ENCODE data around the gene RPL7A. TPM values are rescaled to one million over a fixed set of nuclear protein-coding genes. Genes with fewer than 3 reads are reported as not detected.

RPL7A gene
- total and polyA plus RNA-seq, 2 of the 13 experiments (the other 11 are each of a cell fraction or from before 2014, with no cell fraction given) = 2,401 to 2,938 TPM

DNA sequence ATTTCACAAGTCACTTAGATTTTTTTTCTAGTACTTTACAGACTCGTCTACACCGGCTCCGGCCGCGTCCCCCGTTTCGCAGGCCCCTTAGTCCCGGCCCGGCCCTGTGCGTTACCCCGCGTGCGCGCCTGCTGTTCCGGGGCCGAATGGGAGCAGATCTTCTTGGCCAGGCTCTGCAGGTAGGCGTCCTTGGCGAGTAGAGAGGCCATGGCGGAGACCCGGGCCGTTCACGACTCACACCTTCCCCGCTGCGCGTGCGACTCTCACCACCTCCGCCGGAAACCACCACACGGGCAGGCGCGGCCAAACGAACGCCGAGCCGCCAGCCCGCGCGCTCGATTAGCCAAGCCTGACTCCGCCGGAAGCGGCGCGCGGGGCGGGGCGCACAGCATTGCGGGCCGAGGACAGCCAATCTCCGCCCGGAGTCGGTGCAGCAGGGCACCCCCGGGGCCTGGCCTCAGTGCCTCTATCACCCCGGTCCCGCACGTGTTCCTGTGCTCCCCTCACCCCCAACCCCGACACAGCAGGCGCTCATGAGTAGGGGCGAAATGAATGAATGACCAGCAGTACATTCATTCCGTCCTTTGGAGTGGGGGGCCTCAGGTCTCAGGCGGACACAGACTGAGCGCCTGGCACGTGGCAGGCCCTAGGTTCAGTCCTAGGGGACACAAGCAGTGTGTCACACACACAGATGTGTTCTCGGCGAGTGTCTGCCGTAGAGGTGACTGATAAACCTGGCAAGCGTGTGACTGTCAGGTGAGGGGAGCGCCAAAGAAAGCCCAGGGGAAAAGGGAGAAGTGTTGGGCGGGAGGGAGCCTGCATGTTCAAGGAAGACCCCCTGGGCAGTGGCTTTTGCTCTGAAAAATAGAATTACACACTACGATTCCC, 11.8 kb upstream of the RPL7A start, which contains the start of gene SURF6 (continued):
- TF ChIP-seq FIP1L1 (IDR thresholded peaks at IDR 0.05; ENCODE audit: borderline replicate concordance, insufficient read depth, low read depth, low read length) (no peak; the same call in 1 of the 2 replicates), ZNF143 (CRISPR knock-in tag; IDR thresholded peaks at IDR 0.05) (peak; percentile 79), PITX1 (CRISPR knock-in tag; IDR thresholded peaks at IDR 0.05) (peak; percentile 30; the same call in 1 of the 2 replicates), HIC2 (CRISPR knock-in tag; IDR thresholded peaks at IDR 0.05; ENCODE audit: low read depth) (peak; percentile 82; the same call in 1 of the 2 replicates), TSC22D2 (CRISPR knock-in tag; IDR thresholded peaks at IDR 0.05; ENCODE audit: borderline replicate concordance) (peak; percentile 86; the same call in 1 of the 2 replicates), ZNF136 (CRISPR knock-in tag; IDR thresholded peaks at IDR 0.05; ENCODE audit: low read depth) (no peak; the same call in 1 of the 2 replicates), HNRNPUL1 (IDR thresholded peaks at IDR 0.05; ENCODE audit: low read depth, low read length) (peak; percentile 74; the same call in 1 of the 2 replicates), NFYC (CRISPR knock-in tag; IDR thresholded peaks at IDR 0.05) (peak; percentile 73), NCOA1 (CRISPR knock-in tag; IDR thresholded peaks at IDR 0.05) (no peak; the same call in 1 of the 2 replicates), TBP (CRISPR knock-in tag; IDR thresholded peaks at IDR 0.05) (no peak), ZNF572 (CRISPR knock-in tag; IDR thresholded peaks at IDR 0.05) (peak; percentile 94), ZNF430 (CRISPR knock-in tag; IDR thresholded peaks at IDR 0.05) (peak; percentile 96), ZSCAN31 (CRISPR knock-in tag; IDR thresholded peaks at IDR 0.05; ENCODE audit: low read depth) (0 out of 2 replicates have a peak, but pooled peaks have one; percentile 74), ATM (IDR thresholded peaks at IDR 0.05; ENCODE audit: borderline replicate concordance) (no peak), MXI1 (IDR thresholded peaks at IDR 0.05; ENCODE audit: borderline replicate concordance, low read depth, low read length) (peak; percentile 97), ZNF576 (CRISPR knock-in tag; IDR thresholded peaks at IDR 0.05) (0 out of 2 replicates have a peak, but pooled peaks have one; percentile 31), ATF7-NPFF (CRISPR knock-in tag; IDR thresholded peaks at IDR 0.05; ENCODE audit: low read depth) (peak; percentile 97)
- TF ChIP-seq, protein P1, sequence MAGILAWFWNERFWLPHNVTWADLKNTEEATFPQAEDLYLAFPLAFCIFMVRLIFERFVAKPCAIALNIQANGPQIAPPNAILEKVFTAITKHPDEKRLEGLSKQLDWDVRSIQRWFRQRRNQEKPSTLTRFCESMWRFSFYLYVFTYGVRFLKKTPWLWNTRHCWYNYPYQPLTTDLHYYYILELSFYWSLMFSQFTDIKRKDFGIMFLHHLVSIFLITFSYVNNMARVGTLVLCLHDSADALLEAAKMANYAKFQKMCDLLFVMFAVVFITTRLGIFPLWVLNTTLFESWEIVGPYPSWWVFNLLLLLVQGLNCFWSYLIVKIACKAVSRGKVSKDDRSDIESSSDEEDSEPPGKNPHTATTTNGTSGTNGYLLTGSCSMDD (CRISPR knock-in tag; IDR thresholded peaks at IDR 0.05) = no peak
- TF ChIP-seq, protein P2, sequence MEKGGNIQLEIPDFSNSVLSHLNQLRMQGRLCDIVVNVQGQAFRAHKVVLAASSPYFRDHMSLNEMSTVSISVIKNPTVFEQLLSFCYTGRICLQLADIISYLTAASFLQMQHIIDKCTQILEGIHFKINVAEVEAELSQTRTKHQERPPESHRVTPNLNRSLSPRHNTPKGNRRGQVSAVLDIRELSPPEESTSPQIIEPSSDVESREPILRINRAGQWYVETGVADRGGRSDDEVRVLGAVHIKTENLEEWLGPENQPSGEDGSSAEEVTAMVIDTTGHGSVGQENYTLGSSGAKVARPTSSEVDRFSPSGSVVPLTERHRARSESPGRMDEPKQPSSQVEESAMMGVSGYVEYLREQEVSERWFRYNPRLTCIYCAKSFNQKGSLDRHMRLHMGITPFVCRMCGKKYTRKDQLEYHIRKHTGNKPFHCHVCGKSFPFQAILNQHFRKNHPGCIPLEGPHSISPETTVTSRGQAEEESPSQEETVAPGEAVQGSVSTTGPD (CRISPR knock-in tag; IDR thresholded peaks at IDR 0.05) = no peak
- TF ChIP-seq, protein P3, sequence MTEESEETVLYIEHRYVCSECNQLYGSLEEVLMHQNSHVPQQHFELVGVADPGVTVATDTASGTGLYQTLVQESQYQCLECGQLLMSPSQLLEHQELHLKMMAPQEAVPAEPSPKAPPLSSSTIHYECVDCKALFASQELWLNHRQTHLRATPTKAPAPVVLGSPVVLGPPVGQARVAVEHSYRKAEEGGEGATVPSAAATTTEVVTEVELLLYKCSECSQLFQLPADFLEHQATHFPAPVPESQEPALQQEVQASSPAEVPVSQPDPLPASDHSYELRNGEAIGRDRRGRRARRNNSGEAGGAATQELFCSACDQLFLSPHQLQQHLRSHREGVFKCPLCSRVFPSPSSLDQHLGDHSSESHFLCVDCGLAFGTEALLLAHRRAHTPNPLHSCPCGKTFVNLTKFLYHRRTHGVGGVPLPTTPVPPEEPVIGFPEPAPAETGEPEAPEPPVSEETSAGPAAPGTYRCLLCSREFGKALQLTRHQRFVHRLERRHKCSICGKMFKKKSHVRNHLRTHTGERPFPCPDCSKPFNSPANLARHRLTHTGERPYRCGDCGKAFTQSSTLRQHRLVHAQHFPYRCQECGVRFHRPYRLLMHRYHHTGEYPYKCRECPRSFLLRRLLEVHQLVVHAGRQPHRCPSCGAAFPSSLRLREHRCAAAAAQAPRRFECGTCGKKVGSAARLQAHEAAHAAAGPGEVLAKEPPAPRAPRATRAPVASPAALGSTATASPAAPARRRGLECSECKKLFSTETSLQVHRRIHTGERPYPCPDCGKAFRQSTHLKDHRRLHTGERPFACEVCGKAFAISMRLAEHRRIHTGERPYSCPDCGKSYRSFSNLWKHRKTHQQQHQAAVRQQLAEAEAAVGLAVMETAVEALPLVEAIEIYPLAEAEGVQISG (CRISPR knock-in tag; IDR thresholded peaks at IDR 0.05) = peak; percentile 96

Data from HepG2 (cell line).